ENCODE measurements around the gene DAAM2. TPM values are rescaled to one million over a fixed set of nuclear protein-coding genes. Genes with fewer than 3 reads are reported as not detected.

Gene DAAM2
- total RNA-seq, 2 donors from 2014 or later = 10.1 to 12.2 TPM

DNA sequence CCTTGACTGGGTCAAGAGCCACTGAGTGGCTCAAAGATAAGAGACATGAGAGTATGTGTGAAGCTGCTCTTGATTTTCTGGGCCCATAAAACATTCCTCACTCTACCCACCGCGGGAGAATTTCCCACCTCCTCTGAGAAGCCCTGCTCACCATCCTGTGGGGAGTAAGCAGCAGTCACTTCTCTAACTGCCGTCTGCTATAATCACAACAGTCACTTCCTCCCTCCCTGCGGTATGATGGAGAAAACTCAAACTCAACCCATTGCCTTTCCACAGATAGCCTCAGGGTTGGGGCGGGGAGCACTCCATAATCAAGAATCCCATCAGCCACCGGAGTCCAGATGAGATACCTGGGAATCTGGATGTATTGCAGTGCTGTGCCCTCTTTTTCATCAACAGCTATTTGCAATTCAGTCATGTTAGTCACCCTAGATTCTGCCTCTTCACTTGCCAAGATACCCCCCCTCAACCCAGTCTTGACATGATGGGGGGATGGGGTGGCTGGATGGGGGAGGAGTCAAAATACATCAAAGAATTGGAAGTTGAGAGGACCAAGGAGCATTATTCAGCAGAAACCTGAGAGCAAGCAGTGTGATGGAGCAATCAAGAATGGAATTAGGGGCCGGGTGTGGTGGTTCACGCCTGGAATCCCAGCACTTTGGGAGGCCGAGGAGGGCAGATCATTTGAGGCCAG, 137.0 kb downstream of the DAAM2 start:
- Histone ChIP-seq H3K36me3 (replicated peaks in 1 of 2; ENCODE audit: insufficient read depth in 1 of 2, low read depth in 2 of 2) (no peaks in the 10 kb centered on the region), H3K4me3 (no peak overlapping the region), H3K4me1 (peaks cover 57% of the 10 kb centered on the region), H3K27me3 (no peaks in the 10 kb centered on the region), H3K9me3 (no peaks in the 10 kb centered on the region), H3K27ac (no peak overlapping the region)
- ATAC-seq = no peak
- WGBS, 2 donors = 85% methylated on average over 9 of the region's 9 CpGs
- intact Hi-C loops (cut with DNase I) = no loop called here
- TF ChIP-seq, protein P1, sequence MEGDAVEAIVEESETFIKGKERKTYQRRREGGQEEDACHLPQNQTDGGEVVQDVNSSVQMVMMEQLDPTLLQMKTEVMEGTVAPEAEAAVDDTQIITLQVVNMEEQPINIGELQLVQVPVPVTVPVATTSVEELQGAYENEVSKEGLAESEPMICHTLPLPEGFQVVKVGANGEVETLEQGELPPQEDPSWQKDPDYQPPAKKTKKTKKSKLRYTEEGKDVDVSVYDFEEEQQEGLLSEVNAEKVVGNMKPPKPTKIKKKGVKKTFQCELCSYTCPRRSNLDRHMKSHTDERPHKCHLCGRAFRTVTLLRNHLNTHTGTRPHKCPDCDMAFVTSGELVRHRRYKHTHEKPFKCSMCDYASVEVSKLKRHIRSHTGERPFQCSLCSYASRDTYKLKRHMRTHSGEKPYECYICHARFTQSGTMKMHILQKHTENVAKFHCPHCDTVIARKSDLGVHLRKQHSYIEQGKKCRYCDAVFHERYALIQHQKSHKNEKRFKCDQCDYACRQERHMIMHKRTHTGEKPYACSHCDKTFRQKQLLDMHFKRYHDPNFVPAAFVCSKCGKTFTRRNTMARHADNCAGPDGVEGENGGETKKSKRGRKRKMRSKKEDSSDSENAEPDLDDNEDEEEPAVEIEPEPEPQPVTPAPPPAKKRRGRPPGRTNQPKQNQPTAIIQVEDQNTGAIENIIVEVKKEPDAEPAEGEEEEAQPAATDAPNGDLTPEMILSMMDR (IDR thresholded peaks at IDR 0.05) = no peak
- no peak for TF ChIP-seq POLR2A (IDR thresholded peaks at IDR 0.05)
- DNase-seq = no peak

DNA sequence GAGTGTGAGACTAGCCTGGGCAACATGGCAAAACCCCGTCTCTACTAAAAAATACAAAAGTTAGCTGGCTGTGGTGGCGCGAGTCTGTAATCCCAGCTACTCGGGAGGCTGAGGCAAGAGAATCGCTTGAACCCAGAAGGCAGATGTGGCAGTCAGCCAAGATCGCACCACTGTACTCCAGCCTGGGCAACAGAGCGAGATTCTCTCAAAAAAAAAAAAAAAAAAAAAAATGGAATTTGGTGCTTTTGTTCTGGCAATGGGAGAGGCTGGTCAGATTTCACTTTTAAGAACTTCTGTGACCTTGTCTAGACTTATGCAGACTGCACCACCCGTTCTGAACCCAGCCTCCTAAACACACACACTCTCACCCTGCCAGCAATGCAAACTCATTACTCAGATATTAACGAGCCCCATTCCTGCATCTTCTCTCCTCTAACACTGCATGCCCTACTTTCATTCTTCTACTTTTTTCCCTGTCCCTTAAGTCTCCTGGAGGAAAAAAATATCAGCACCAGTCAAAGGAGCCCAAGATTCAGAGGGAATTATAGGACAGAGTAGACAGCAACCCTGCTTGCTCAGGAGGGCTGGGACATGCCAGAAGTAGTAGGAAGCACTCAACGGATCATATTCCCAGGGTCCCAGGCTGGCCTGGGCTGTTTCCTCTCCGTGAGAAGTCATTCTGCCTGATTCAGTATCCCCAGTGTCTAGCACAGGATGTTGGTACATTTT, 137.7 kb downstream of the DAAM2 start:
- ATAC-seq = no peak
- peak overlapping the region in 2 of 4 donors; percentile 7 to 34 for H3K27ac ChIP-seq
- 56 to 59% methylated on average over 10 to 11 of the region's 11 CpGs for WGBS, 2 donors
- no peaks in the 10 kb centered on the region for H3K9me3 ChIP-seq
- no peak for DNase-seq
- intact Hi-C loops (cut with DNase I) = no loop called here
- no peaks in the 10 kb centered on the region for H3K36me3 ChIP-seq (replicated peaks in 1 of 2; ENCODE audit: insufficient read depth in 1 of 2, low read depth in 2 of 2)
- no peak overlapping the region for H3K4me3 ChIP-seq
- H3K4me1 ChIP-seq = peaks cover 50% of the 10 kb centered on the region
- no peaks in the 10 kb centered on the region for H3K27me3 ChIP-seq
- TF ChIP-seq, protein P1 (IDR thresholded peaks at IDR 0.05) = no peak
- TF ChIP-seq POLR2A (IDR thresholded peaks at IDR 0.05) = no peak

GRCh38 chr6:39930540-39930939, 138.4 kb downstream of the DAAM2 start:
- DNase-seq (no peak), ATAC-seq (no peak)
- TF ChIP-seq, protein P1 (IDR thresholded peaks at IDR 0.05) = no peak
- TF ChIP-seq POLR2A (IDR thresholded peaks at IDR 0.05) = no peak
- no peaks in the 10 kb centered on the region for H3K9me3 ChIP-seq
- H3K36me3 ChIP-seq (replicated peaks in 1 of 2; ENCODE audit: insufficient read depth in 1 of 2, low read depth in 2 of 2) = no peaks in the 10 kb centered on the region
- H3K4me3 ChIP-seq = no peak overlapping the region
- 66 to 72% methylated on average over 4 of the region's 4 CpGs for whole genome bisulfite sequencing, 2 donors
- peak overlapping the region in 2 of 4 donors; percentile 7 to 34 for H3K27ac ChIP-seq
- no peaks in the 10 kb centered on the region for H3K27me3 ChIP-seq
- H3K4me1 ChIP-seq = peaks cover 46% of the 10 kb centered on the region
- intact Hi-C loops (cut with DNase I) = no loop called here

DNA sequence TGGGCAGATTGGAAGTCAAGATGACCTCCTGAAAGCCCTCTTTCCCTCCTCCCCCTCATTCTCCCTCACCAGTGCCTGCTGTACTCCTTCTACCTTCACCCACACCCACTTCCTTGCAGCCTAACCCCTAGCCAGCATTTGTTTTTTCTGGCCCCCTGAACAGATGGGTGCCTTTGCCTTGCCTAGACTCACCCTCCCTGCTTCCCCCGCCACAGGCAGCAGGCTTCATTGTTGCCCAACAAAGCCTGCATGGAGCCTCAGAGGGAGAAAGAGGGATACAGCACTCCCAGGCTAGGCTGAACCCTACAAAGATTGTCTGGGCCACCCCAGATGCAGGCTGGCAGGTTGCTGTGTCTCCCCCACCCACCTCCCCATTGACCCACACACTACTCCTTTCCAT, 139.4 kb downstream of the DAAM2 start:
- Histone ChIP-seq H3K27me3 (no peaks in the 10 kb centered on the region), H3K9me3 (no peaks in the 10 kb centered on the region), H3K27ac (no peak overlapping the region), H3K4me1 (peaks cover 46% of the 10 kb centered on the region), H3K4me3 (no peak overlapping the region), H3K36me3 (replicated peaks in 1 of 2; ENCODE audit: insufficient read depth in 1 of 2, low read depth in 2 of 2) (no peaks in the 10 kb centered on the region)
- intact Hi-C loops (cut with DNase I) = no loop called here
- no peak for ATAC-seq
- TF ChIP-seq POLR2A (IDR thresholded peaks at IDR 0.05) = no peak
- TF ChIP-seq, protein P1 (IDR thresholded peaks at IDR 0.05) = no peak
- DNase-seq = no peak
- 83 to 95% methylated on average over 1 of the region's 1 CpG for WGBS, 2 donors

Data from body of pancreas (tissue), 4 donors.